Keratinocyte (primary cell): ENCODE measurements around the gene TBCD.

Source experiments
- EZH2 ChIP-seq: IDR thresholded peaks from one replicate; pipeline ENCODE4 v1.6.1; 2012; ENCODE audit warnings: inconsistent platforms, mild to moderate bottlenecking, low read length, moderate library complexity
- TF ChIP-seq, protein P1 (sequence below), 3 experiments: IDR thresholded peaks in 1 of 3; conservative IDR thresholded peaks in 1 of 3; optimal IDR thresholded peaks in 1 of 3; 2 replicates in 2 of 3; 3 replicates in 1 of 3; pipeline versions ENCODE3 to v1.5.1; 2011; ENCODE audit warnings: low read length in 3 of 3, mild to moderate bottlenecking in 3 of 3, moderate library complexity in 2 of 3, control low read depth in 1 of 3, inconsistent platforms in 1 of 3; ENCODE audit not compliant: insufficient read depth in 2 of 3; ENCODE audit errors: extremely low read depth in 1 of 3

GRCh38 chr17:82821554-82821953 is 69.7 kb downstream of the TBCD start:
- TF ChIP-seq, protein P1, sequence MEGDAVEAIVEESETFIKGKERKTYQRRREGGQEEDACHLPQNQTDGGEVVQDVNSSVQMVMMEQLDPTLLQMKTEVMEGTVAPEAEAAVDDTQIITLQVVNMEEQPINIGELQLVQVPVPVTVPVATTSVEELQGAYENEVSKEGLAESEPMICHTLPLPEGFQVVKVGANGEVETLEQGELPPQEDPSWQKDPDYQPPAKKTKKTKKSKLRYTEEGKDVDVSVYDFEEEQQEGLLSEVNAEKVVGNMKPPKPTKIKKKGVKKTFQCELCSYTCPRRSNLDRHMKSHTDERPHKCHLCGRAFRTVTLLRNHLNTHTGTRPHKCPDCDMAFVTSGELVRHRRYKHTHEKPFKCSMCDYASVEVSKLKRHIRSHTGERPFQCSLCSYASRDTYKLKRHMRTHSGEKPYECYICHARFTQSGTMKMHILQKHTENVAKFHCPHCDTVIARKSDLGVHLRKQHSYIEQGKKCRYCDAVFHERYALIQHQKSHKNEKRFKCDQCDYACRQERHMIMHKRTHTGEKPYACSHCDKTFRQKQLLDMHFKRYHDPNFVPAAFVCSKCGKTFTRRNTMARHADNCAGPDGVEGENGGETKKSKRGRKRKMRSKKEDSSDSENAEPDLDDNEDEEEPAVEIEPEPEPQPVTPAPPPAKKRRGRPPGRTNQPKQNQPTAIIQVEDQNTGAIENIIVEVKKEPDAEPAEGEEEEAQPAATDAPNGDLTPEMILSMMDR (optimal IDR thresholded peaks at IDR 0.05 in 1 of 3, IDR thresholded peaks at IDR 0.05 in 1 of 3, conservative IDR thresholded peaks at IDR 0.05 in 1 of 3; ENCODE audit: extremely low read depth in 1 of 3, insufficient read depth in 2 of 3, low read length in 3 of 3): no peak
- no peak for TF ChIP-seq EZH2
